ENCODE data around the gene CERKL.

GRCh38 chr2:181697571-181697970 lies 40.7 kb upstream of the CERKL start:
- TF ChIP-seq CTCF (IDR thresholded peaks at IDR 0.05) (no peak), EZH2 (IDR thresholded peaks at IDR 0.05) (no peak)
